T-cell (primary cell): ENCODE results near the gene ORC3. TPM values are rescaled to one million over a fixed set of nuclear protein-coding genes. Genes with fewer than 3 reads are reported as not detected.
A peak's percentile ranks its signal among the peaks of the same experiment; 100 is the strongest.

ENCODE experiments used
- ATAC-seq, 4 experiments: fragments of 200-7000 bp in 3 of 4; fragments of 150-1000 bp in 1 of 4; cut with Tn5 transposase; replicated peaks in 1 of 4; 1 replicate in 3 of 4; 2 replicates in 1 of 4; pipeline ENCODE4 v1.10.0; 2021; ENCODE audit warnings: moderate library complexity in 3 of 4, mild to moderate bottlenecking in 2 of 4, moderate number of reproducible peaks in 1 of 4
- CTCF ChIA-PET, 2 donors: fragments of 300-600 bp; sonication (Branson Sonifier 250); formaldehyde crosslinking; loops; one replicate each; lab custom pipeline; 2022; ENCODE audit warnings: antibody characterized with exemption in 2 of 2; lab: Charles Lee
- POLR2A ChIA-PET, 2 donors: fragments of 300-600 bp; sonication (Branson Sonifier 250); formaldehyde crosslinking; loops; one replicate each; lab custom pipeline; 2022; ENCODE audit warnings: antibody characterized with exemption in 2 of 2; lab: Charles Lee
- DNase-seq, 35 experiments: peaks; one replicate each; pipeline versions ENCODE4 v3.0.0 to v3.0.0-alpha.2; 2013 to 2023
- H3K27ac ChIP-seq: one replicate; pipeline ENCODE4 v1.5.1; 2013; ENCODE audit warnings: low read length
- H3K27me3 ChIP-seq, 2 experiments: replicated peaks in 1 of 2; 1 replicate in 1 of 2; 2 replicates in 1 of 2; pipeline versions ENCODE4 v1.6.1 to v1.7.0; 2013; ENCODE audit warnings: low read length in 1 of 2, mixed read lengths in 1 of 2; ENCODE audit not compliant: control insufficient read depth in 2 of 2, insufficient read depth in 2 of 2; ENCODE audit errors: extremely low read depth in 1 of 2
- H3K36me3 ChIP-seq, 2 donors: 1 replicate in 1 of 2; 2 replicates in 1 of 2; pipeline versions ENCODE4 v1.6.1 to v1.7.0; 2013; ENCODE audit warnings: low read length in 1 of 2; ENCODE audit not compliant: control insufficient read depth in 2 of 2, insufficient read depth in 1 of 2; ENCODE audit errors: extremely low read depth in 1 of 2
- H3K4me1 ChIP-seq, 2 experiments: 1 replicate in 1 of 2; 2 replicates in 1 of 2; pipeline versions ENCODE4 v1.6.1 to v1.7.0; 2013; ENCODE audit warnings: low read length in 2 of 2, mixed read lengths in 1 of 2; ENCODE audit not compliant: insufficient read depth in 2 of 2, control insufficient read depth in 1 of 2; ENCODE audit errors: extremely low read depth in 1 of 2
- H3K4me3 ChIP-seq, 2 donors: 1 replicate in 1 of 2; 2 replicates in 1 of 2; pipeline versions ENCODE4 v1.5.1 to v1.7.0; 2013; ENCODE audit warnings: mild to moderate bottlenecking in 2 of 2, low read length in 1 of 2, moderate library complexity in 1 of 2; ENCODE audit not compliant: control insufficient read depth in 1 of 2; ENCODE audit errors: extremely low read depth in 1 of 2
- H3K9me3 ChIP-seq: 2 replicates; pipeline ENCODE4 v1.7.0; 2013
- H3K27ac Mint-ChIP-seq, 2 donors: one replicate each; pipeline ENCODE4 v1.8.0; 2020 to 2021; ENCODE audit warnings: mild to moderate bottlenecking in 2 of 2, mixed read lengths in 2 of 2
- H3K27me3 Mint-ChIP-seq, 2 donors: one replicate each; pipeline ENCODE4 v1.8.0; 2021 to 2022; ENCODE audit warnings: mixed read lengths in 2 of 2
- H3K36me3 Mint-ChIP-seq: one replicate; pipeline ENCODE4 v1.8.0; 2021; ENCODE audit warnings: mixed read lengths
- H3K4me1 Mint-ChIP-seq, 3 donors: one replicate each; pipeline ENCODE4 v1.8.0; 2020 to 2022; ENCODE audit warnings: mixed read lengths in 3 of 3, mild to moderate bottlenecking in 1 of 3
- H3K4me3 Mint-ChIP-seq, 3 donors: one replicate each; pipeline ENCODE4 v1.8.0; 2020 to 2022; ENCODE audit warnings: mild to moderate bottlenecking in 3 of 3, mixed read lengths in 3 of 3, moderate library complexity in 3 of 3
- H3K9me3 Mint-ChIP-seq, 3 donors: one replicate each; pipeline ENCODE4 v1.8.0; 2020 to 2022; ENCODE audit warnings: mixed read lengths in 3 of 3
- WGBS: methylation state at CpG from one replicate; pipeline ENCODE4 v1.1.5; 2013; ENCODE audit warnings: missing lambda C conversion rate; ENCODE audit not compliant: insufficient coverage; 5-methylcytosine and 5-hydroxymethylcytosine counted together
- total RNA-seq, 35 experiments: library from RNA in 6 of 35; stranded (reverse) in 6 of 35; fragments of 120-200 nt in 1 of 35; gene quantifications; one replicate each; pipeline versions ENCODE4 v1.2.1 to v1.2.4 and lab custom pipeline; 2013 to 2026

The ORC3 gene
- total RNA-seq, 5 donors from 2014 or later (not counting 1 experiment from before 2014, with no cell fraction given), result 15.9 to 20.9 (median 20.4) TPM

DNA sequence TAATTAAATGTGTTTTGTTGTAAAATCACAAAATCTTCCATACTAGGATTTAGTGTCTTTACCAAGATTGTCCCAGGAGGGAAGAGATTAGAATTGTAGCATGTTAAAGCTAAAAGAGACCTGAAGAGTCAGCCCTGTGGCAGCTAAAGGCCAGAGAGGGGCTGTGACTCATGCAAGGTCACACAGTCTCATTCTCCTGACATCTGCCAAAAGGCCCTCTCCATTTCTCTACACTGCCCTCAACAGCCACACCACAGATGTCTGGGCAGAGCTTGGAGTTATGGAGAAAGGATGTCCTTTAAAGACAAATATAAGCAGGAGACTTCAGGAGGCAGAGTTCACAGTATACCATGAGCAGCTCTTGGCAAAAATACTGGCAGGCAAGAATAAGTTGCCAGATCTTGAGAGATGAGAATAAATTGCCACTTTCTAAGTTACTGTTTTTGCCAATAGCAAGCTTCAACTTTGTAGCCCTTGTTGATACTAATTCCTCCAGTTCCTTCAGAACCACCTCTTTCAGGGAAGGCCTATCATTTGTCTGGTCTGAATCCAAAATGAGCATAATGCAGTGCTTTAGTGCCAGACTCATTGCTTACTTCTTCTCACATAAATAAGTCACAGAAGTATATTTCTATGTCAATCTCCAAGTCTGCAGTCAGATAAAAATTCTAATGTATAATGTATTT is 70.4 kb downstream of the ORC3 start:
- Histone ChIP-seq H3K27me3 (no peaks in the 10 kb centered on the region), H3K27ac (no peak overlapping the region), H3K4me3 (no peak overlapping the region), H3K9me3 (no peaks in the 10 kb centered on the region), H3K4me1 (peaks cover 4 to 10% of the 10 kb centered on the region in 2 experiments), H3K36me3 (peaks cover 4 to 13% of the 10 kb centered on the region in 2 donors)
- Mint-ChIP-seq H3K4me1 (peaks cover 14 to 24% (median 17%) of the 10 kb centered on the region in 3 donors), H3K27me3 (no peaks in the 10 kb centered on the region), H3K4me3 (no peak overlapping the region), H3K36me3 (peaks cover 34% of the 10 kb centered on the region), H3K9me3 (no peaks in the 10 kb centered on the region), H3K27ac (no peak overlapping the region)
- CTCF ChIA-PET, result no interaction called here
- DNase-seq, result no peak
- POLR2A ChIA-PET, result interaction anchor here in 1 of 2 donors (0.5 kb wide), 1 partner anchor 24 kb away, joined by 7 read pairs; no protein-coding TSS in a partner anchor
- no peak for ATAC-seq

DNA sequence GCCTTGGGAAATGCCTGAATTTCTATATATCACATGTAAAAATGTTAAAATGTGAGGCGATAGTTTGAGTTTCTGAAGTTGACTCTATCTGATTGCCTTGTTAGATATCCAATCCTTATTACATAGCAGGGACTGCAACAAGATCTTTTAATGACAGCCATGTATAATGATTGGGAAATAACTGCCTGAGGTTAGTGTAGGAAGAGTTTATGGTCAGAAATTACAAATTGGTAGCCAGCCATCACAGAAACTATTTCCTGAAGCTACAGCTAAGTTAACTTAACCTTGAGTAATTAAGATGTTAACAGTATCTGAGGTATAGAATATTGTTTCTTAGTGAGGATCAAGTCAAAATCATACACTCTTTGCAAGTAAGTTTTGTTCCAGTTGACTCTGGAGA is 71.1 kb downstream of the ORC3 start:
- POLR2A ChIA-PET, result no interaction called here
- no peaks in the 10 kb centered on the region for H3K27me3 Mint-ChIP-seq

DNA sequence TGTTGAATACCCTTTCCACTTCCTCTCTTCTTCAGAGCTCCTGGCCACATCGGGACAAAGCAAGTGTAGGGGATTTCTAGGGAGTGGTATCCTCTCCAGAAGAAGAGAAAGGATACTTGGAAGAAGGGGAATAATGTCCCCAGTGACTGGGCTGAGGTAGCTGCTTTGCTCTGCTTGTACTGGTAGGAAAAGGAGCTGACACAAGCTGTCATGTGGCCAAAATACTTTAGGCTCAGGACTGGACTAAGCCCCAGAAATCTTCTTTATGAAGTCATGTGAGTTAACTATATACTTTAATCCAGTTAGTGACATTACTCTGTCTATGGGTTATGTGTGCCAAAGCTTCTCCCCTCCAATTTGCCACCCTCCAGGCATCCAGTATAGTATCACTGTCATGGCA is 71.6 kb downstream of the ORC3 start:
- Mint-ChIP-seq H3K9me3 (no peaks in the 10 kb centered on the region), H3K4me1 (peaks cover 12 to 22% (median 13%) of the 10 kb centered on the region in 3 donors), H3K27ac (no peak overlapping the region), H3K4me3 (no peak overlapping the region), H3K36me3 (peaks cover 35% of the 10 kb centered on the region), H3K27me3 (no peaks in the 10 kb centered on the region)
- 100% methylated on average over 1 of the region's 1 CpG for WGBS
- Histone ChIP-seq H3K36me3 (peaks cover 4 to 13% of the 10 kb centered on the region in 2 donors), H3K27ac (no peak overlapping the region), H3K9me3 (no peaks in the 10 kb centered on the region), H3K4me3 (no peak overlapping the region), H3K4me1 (peaks cover 4 to 5% of the 10 kb centered on the region in 2 experiments), H3K27me3 (no peaks in the 10 kb centered on the region)
- ATAC-seq, result no peak
- POLR2A ChIA-PET, result no interaction called here
- no peak for DNase-seq
- CTCF ChIA-PET, result interaction anchor here (0.5 to 1.0 kb wide), 2 partner anchors 16 to 19 kb away, joined by 4 to 6 read pairs; no protein-coding TSS in a partner anchor

More for the DNA sequence above, 71.1 kb downstream of the ORC3 start:
- H3K4me1 ChIP-seq, result peaks cover 4 to 5% of the 10 kb centered on the region in 2 experiments
- CTCF ChIA-PET, result interaction anchor here (0.5 to 1.0 kb wide), 2 partner anchors 16 to 18 kb away, joined by 4 to 6 read pairs; no protein-coding TSS in a partner anchor
- no peak overlapping the region for H3K4me3 ChIP-seq
- WGBS, result no CpG with 5 or more reads among the region's 1 CpG
- no peak overlapping the region for H3K27ac ChIP-seq
- H3K9me3 ChIP-seq, result no peaks in the 10 kb centered on the region
- DNase-seq, result no peak
- H3K4me1 Mint-ChIP-seq, result peaks cover 14 to 24% (median 14%) of the 10 kb centered on the region in 3 donors
- H3K36me3 ChIP-seq, result peaks cover 4 to 13% of the 10 kb centered on the region in 2 donors
- H3K4me3 Mint-ChIP-seq, result no peak overlapping the region
- H3K9me3 Mint-ChIP-seq, result no peaks in the 10 kb centered on the region
- no peaks in the 10 kb centered on the region for H3K27me3 ChIP-seq
- H3K27ac Mint-ChIP-seq, result no peak overlapping the region
- H3K36me3 Mint-ChIP-seq, result peaks cover 34% of the 10 kb centered on the region
- no peak for ATAC-seq

DNA sequence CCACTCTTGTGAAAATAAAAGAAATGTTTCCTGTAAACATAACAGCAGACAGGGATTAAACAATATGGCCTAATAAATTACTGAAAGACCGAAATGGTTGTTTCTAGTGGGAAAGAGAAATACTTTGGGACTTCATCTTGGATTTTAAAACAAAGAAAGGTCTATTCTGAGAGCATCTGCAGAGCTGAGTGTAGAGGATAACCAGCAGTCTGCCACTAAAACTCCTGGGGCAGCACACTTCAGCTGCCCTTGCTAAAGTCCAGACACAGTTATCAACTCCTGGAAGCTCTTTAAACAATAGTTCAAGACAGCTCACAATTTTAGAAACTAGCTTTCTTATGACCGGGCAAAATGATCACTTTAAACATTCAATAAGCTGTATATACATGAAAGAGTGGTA is 73.5 kb downstream of the ORC3 start:
- no peak for ATAC-seq
- Histone ChIP-seq H3K9me3 (no peaks in the 10 kb centered on the region), H3K27me3 (no peaks in the 10 kb centered on the region), H3K27ac (no peak overlapping the region), H3K4me3 (no peak overlapping the region), H3K36me3 (peaks cover 4 to 13% of the 10 kb centered on the region in 2 donors), H3K4me1 (no peaks in the 10 kb centered on the region)
- no peaks in the 10 kb centered on the region for H3K27me3 Mint-ChIP-seq
- peaks cover 34% of the 10 kb centered on the region for H3K36me3 Mint-ChIP-seq
- no peak for DNase-seq
- POLR2A ChIA-PET, result interaction anchor here in 1 of 2 donors (0.6 kb wide), 1 partner anchor 16 kb away, joined by 5 read pairs; no protein-coding TSS in a partner anchor
- H3K4me3 Mint-ChIP-seq, result no peak overlapping the region
- H3K27ac Mint-ChIP-seq, result peak overlapping the region in 1 of 2 donors; percentile 65
- WGBS, result no CpG with 5 or more reads among the region's 2 CpGs
- CTCF ChIA-PET, result interaction anchor here (0.6 to 1.0 kb wide), 2 partner anchors 27 to 500 kb away, joined by 3 to 4 read pairs; no protein-coding TSS in a partner anchor
- no peaks in the 10 kb centered on the region for H3K9me3 Mint-ChIP-seq
- peaks cover 0 to 6% (median 0%) of the 10 kb centered on the region in 3 donors for H3K4me1 Mint-ChIP-seq

DNA sequence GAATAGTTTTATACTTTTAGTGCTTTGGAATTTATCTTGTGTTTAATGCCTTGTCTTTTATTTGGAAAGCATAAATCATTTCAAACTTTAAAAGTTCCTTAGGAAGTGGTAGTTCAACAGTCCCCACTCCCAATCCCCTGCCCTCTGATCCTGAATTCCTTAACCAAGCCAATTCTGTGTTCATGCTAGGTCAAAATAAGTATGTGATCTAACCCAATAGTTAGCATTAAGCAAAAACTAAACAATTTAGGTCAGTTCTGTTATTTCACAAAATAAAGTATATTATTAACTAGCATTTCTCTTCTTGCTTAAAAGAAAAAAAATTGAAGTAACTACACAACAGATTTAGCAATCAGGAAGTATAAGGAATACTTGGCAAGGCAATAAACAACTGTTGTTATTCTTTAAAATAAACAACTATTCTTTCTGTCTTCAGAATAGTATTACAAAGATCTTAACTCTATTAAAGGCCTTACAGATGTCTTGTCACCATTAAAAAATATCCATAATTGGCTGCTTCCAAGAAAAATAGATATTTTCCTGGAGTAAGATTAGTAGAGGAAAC is 75.1 kb downstream of the ORC3 start:
- no peaks in the 10 kb centered on the region for H3K27me3 ChIP-seq
- Mint-ChIP-seq H3K9me3 (no peaks in the 10 kb centered on the region), H3K36me3 (peaks cover 34% of the 10 kb centered on the region), H3K27me3 (no peaks in the 10 kb centered on the region), H3K27ac (no peak overlapping the region), H3K4me1 (peaks cover 2 to 14% (median 5%) of the 10 kb centered on the region in 3 donors), H3K4me3 (no peak overlapping the region)
- no peak overlapping the region for H3K4me3 ChIP-seq
- H3K27ac ChIP-seq, result no peak overlapping the region
- no peak for ATAC-seq
- no peaks in the 10 kb centered on the region for H3K4me1 ChIP-seq
- H3K9me3 ChIP-seq, result no peaks in the 10 kb centered on the region
- CTCF ChIA-PET, result interaction anchor here in 1 of 2 donors (0.5 kb wide), 1 partner anchor 48 kb away, joined by 3 read pairs; no protein-coding TSS in a partner anchor
- POLR2A ChIA-PET, result no interaction called here
- no peak for DNase-seq
- H3K36me3 ChIP-seq, result peaks cover 4 to 17% of the 10 kb centered on the region in 2 donors

DNA sequence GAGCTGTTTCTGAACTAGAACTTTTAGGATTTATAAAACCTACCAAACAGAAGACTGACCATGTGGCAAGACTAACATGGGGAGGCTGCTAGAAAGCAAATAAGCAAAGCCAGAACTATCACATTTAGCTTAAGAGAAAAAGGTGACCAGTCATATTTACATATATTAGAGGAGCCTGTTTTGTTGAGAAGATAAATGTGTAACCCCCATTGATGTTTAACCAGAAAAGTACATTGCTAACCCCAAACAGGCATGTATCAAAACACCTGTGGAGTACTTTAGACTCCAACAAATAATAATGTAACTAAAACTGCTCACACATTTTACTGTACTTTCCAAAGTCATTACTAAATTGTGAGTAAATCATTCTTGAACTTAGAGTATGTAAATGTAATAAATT is 77.1 kb downstream of the ORC3 start:
- Mint-ChIP-seq H3K27ac (no peak overlapping the region), H3K4me1 (peaks cover 16 to 24% (median 17%) of the 10 kb centered on the region in 3 donors), H3K9me3 (no peaks in the 10 kb centered on the region), H3K4me3 (no peak overlapping the region), H3K27me3 (no peaks in the 10 kb centered on the region), H3K36me3 (peaks cover 34% of the 10 kb centered on the region)
- Histone ChIP-seq H3K4me3 (no peak overlapping the region), H3K27me3 (no peaks in the 10 kb centered on the region), H3K27ac (no peak overlapping the region), H3K36me3 (peaks cover 0 to 19% of the 10 kb centered on the region in 2 donors), H3K9me3 (no peaks in the 10 kb centered on the region), H3K4me1 (peaks cover 2 to 4% of the 10 kb centered on the region in 2 experiments)
- ChIA-PET CTCF (no interaction called here), POLR2A (interaction anchor here in 1 of 2 donors (0.6 kb wide), 1 partner anchor 78 kb away, joined by 5 read pairs; no protein-coding TSS in a partner anchor)
- DNase-seq (no peak), ATAC-seq (no peak)
